ENCODE data around the gene MYEF2. TPM values are rescaled to one million over a fixed set of nuclear protein-coding genes. Genes with fewer than 3 reads are reported as not detected.

Gene MYEF2
- total and polyA plus RNA-seq, 5 experiments from 2014 or later = 0.81 to 24.5 (median 2.4) TPM

Other genes with a start within 250 kb of the MYEF2 start
- gene SLC24A5, start 57.3 kb downstream of the MYEF2 start, total RNA-seq = not detected
- gene SLC24A5, start 57.3 kb downstream of the MYEF2 start, polyA plus RNA-seq = not detected
- not detected for gene CTXN2, start 13.4 kb upstream of the MYEF2 start, total RNA-seq
- not detected for gene CTXN2, start 13.4 kb upstream of the MYEF2 start, polyA plus RNA-seq
- not detected for gene SLC12A1, start 28.0 kb upstream of the MYEF2 start, total RNA-seq
- not detected for gene SLC12A1, start 28.0 kb upstream of the MYEF2 start, polyA plus RNA-seq
- 100 to 1,000 TPM; 113 to 119 TPM for gene DUT, start 153.1 kb upstream of the MYEF2 start, total RNA-seq
- 100 to 1,000 TPM; 108 to 141 (median 112) TPM for gene DUT, start 153.1 kb upstream of the MYEF2 start, polyA plus RNA-seq

All from naive thymus-derived CD8-positive, alpha-beta T cell (primary cell).